ENCODE measurements around the gene CX3CL1.

CX3CL1 gene

GRCh38 chr16:57345666-57346204, 26.6 kb upstream of the CX3CL1 start:
- no peak for TF ChIP-seq CTCF (IDR thresholded peaks at IDR 0.05; ENCODE audit: control insufficient read depth, insufficient read depth, low read depth, low read length, missing control alignments)

GRCh38 chr16:57347858-57348257, 24.4 kb upstream of the CX3CL1 start:
- H3K4me3 ChIP-seq (ENCODE audit: control insufficient read depth, low read depth, low read length), result no peak overlapping the region
- TF ChIP-seq CTCF (IDR thresholded peaks at IDR 0.05; ENCODE audit: control insufficient read depth, insufficient read depth, low read depth, low read length, missing control alignments), result no peak
- DNase-seq (ENCODE audit: low read depth), result no peak

More at GRCh38 chr16:57345666-57346204, 26.6 kb upstream of the CX3CL1 start:
- no peak for DNase-seq (ENCODE audit: low read depth)
- no peak overlapping the region for H3K4me3 ChIP-seq (ENCODE audit: control insufficient read depth, low read depth, low read length)

GRCh38 chr16:57348327-57348726, 24.0 kb upstream of the CX3CL1 start:
- DNase-seq (ENCODE audit: low read depth), result no peak
- no peak overlapping the region for H3K4me3 ChIP-seq (ENCODE audit: control insufficient read depth, low read depth, low read length)
- TF ChIP-seq CTCF (IDR thresholded peaks at IDR 0.05; ENCODE audit: control insufficient read depth, insufficient read depth, low read depth, low read length, missing control alignments), result no peak

- DNase-seq (ENCODE audit: low read depth), result no peak
- TF ChIP-seq CTCF (IDR thresholded peaks at IDR 0.05; ENCODE audit: control insufficient read depth, insufficient read depth, low read depth, low read length, missing control alignments), result no peak
- no peak overlapping the region for H3K4me3 ChIP-seq (ENCODE audit: control insufficient read depth, low read depth, low read length)
These were observed 22.9 kb upstream of the CX3CL1 start for GRCh38 chr16:57349212-57350031.

- no peak overlapping the region for H3K4me3 ChIP-seq (ENCODE audit: control insufficient read depth, low read depth, low read length)
- no peak for DNase-seq (ENCODE audit: low read depth)
- no peak for TF ChIP-seq CTCF (IDR thresholded peaks at IDR 0.05; ENCODE audit: control insufficient read depth, insufficient read depth, low read depth, low read length, missing control alignments)
These were observed 19.6 kb upstream of the CX3CL1 start for GRCh38 chr16:57352636-57353047.

- TF ChIP-seq CTCF (IDR thresholded peaks at IDR 0.05; ENCODE audit: control insufficient read depth, insufficient read depth, low read depth, low read length, missing control alignments), result no peak
- DNase-seq (ENCODE audit: low read depth), result no peak
- no peak overlapping the region for H3K4me3 ChIP-seq (ENCODE audit: control insufficient read depth, low read depth, low read length)
These were observed 18.0 kb upstream of the CX3CL1 start for GRCh38 chr16:57354311-57354710.

All from AG09309 (cell line).